ENCODE measurements around the gene DOCK8.
A peak's percentile ranks its signal among the peaks of the same experiment; 100 is the strongest.

Gene DOCK8

GRCh38 chr9:259405-260404 is 45.0 kb downstream of the DOCK8 start:
- no peak for DNase-seq
- intact Hi-C loops (cut with DNase I), result no loop called here

- no peak for DNase-seq
- intact Hi-C loops (cut with DNase I), result no loop called here
These were observed 49.6 kb downstream of the DOCK8 start for GRCh38 chr9:264231-264630.

GRCh38 chr9:265209-265870 is 50.7 kb downstream of the DOCK8 start:
- no peak for DNase-seq
- intact Hi-C loops (cut with DNase I), result no loop called here

DNA sequence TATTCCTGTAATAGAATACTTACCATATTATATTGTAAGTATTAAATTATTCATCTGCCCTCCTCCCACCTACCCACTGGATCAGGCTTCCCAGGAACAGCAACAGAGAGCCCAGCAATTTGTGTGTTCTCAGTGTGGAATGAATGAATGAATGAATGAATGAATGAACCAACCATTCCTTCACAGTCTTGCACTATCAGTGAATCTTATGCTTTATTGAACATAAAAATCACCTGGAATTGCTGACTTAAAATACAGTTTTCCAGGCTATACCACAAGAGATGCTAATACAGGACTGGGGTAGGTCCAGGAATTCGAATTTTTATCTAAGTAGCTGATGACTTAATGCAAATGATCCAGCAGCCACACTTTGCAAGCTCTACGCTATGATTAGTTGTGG is 51.6 kb downstream of the DOCK8 start:
- intact Hi-C loops (cut with DNase I), result no loop called here
- DNase-seq, result no peak

DNA sequence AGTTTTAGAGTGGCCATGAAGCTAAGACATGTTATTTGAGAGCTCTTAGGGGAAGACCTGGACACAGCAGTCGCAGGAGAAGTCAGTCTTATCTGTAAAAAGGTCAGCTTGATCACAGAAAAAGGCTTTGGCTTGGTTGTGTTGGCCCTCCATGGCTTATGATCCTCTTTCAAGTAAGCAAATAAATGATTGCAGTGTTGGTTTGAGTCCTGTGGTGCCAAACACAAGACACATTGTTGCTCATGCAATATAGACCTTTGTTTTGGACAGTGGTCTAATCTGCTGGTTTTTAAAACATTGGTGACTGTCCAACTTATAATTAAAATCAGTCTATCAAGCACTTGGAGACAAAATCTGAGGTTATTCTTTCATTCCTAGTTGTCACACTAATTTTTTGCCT is 54.0 kb downstream of the DOCK8 start:
- intact Hi-C loops (cut with DNase I), result no loop called here
- DNase-seq, result no peak

- intact Hi-C loops (cut with DNase I), result no loop called here
- no peak for DNase-seq
These were observed 54.5 kb downstream of the DOCK8 start for GRCh38 chr9:269081-269711.

- intact Hi-C loops (cut with DNase I), result no loop called here
- no peak for DNase-seq
These were observed 56.1 kb downstream of the DOCK8 start for GRCh38 chr9:270657-271237.

DNA sequence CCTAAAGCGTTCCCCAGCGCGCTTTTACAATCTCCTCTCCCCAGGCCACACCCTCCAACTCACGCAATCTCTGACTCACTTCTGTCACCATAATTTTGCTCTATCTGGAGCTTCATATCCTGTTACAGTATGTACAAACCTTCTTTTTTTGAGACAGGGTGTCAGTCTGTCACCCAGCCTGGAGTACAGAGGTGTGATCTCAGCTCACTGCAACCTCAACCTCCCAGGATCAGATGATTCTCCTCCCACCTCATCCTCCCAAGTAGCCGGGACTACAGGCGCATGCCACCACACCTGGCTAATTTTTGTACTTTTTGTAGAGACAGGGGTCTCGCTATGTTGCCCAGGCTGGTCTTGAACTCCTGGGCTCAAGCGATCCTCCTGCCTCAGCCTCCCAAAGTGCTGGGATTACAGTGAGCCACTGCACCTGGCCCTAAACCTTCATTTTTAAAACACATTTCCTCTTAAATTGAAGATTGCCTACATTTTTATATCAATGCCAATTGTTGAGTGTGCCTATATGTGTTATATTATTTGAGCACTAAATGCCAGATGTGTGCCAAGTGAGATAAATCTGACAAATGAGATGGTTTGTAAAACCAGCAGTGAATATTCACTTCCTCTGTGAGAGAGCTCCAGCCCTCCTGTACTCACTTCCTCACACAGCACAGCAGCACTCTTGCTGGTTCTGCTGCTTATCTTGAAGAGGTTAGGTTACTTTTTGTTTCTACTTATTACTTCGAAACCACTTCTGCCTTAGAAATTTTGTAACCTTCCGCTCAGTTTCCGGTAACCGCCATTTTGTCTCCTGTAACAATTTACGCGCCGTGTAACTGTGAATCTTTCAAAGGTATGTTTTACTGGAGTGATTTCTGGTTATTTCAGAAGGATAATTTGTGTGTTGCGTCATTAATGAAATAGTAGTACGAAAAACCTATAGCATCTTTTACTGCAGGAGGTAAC is 57.9 kb downstream of the DOCK8 start:
- intact Hi-C loops (cut with DNase I), result no loop called here
- peak in 8 of 42 donors; percentile 5 to 44 (median 16) for DNase-seq

DNA sequence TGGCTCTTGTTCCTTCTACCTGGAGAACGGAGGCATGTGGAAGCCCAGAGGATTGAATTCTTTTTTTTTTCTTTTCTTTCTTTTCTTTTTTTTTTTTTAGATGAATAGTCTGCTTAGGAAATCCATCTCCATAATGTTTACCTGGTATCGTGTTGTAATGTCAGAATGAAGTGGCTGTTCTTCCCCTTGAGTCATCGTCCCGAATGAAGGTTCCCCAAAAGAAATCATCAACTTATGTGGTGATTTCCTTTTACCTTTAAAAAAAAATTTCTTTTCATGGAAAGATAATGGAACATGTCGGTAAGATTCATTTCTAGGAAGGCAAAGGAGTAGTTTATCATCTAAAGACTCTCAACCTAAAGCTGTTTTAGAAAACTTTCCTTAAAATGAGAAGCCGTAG is 59.7 kb downstream of the DOCK8 start:
- no peak for DNase-seq
- intact Hi-C loops (cut with DNase I), result no loop called here

GRCh38 chr9:277601-278295 is 63.1 kb downstream of the DOCK8 start:
- no peak for DNase-seq
- intact Hi-C loops (cut with DNase I), result no loop called here

DNA sequence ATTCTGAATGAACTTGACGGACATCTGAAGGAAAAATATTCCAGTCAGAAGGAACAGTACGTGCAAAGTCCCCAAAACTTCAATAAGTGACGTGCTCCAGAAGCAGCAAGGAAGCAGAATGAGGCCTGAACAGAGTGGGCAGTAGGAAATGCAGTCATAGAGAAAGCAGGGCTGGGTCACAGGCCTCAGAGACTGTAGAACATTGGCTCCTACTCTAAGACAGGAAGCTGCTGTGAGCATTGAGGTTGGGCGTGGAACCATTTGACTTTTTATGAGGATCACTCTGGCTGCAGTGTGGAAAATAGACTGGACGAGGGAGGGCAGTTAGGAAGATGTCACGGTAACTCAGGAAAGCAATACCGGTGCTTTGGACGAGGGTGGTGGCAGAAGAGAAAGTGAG is 64.0 kb downstream of the DOCK8 start:
- intact Hi-C loops (cut with DNase I), result no loop called here
- peak in 1 of 42 donors; percentile 21 for DNase-seq

GRCh38 chr9:279674-280073 is 65.0 kb downstream of the DOCK8 start:
- intact Hi-C loops (cut with DNase I), result no loop called here
- no peak for DNase-seq

- no peak for DNase-seq
- intact Hi-C loops (cut with DNase I), result no loop called here
These were observed 67.3 kb downstream of the DOCK8 start for GRCh38 chr9:281741-282645.

GRCh38 chr9:286071-286740 is 71.5 kb downstream of the DOCK8 start:
- intact Hi-C loops (cut with DNase I), result no loop called here
- DNase-seq, result no peak

GRCh38 chr9:289121-289520 is 74.5 kb downstream of the DOCK8 start:
- no peak for DNase-seq
- intact Hi-C loops (cut with DNase I), result no loop called here

- intact Hi-C loops (cut with DNase I), result no loop called here
- DNase-seq, result no peak
These were observed 78.2 kb downstream of the DOCK8 start for GRCh38 chr9:292915-293314.

All from head of caudate nucleus (tissue), 42 donors.